Spleen (tissue), 11 donors: ENCODE data around the gene SEC24C. TPM values are rescaled to one million over a fixed set of nuclear protein-coding genes. Genes with fewer than 3 reads are reported as not detected.
"Not testable (repeated sequence)": the region's sequence is repeated elsewhere in the genome, so short reads cannot be mapped to it uniquely, and the experiment has no call there.

Experiments used
- DNase-seq: peaks from one replicate; pipeline ENCODE4 v3.0.0-alpha.2; 2020
- H3K27ac ChIP-seq, 8 donors: fragments of 200-600 bp; sonication (generic) in 7 of 8; 1 replicate in 4 of 8; 2 replicates in 4 of 8; pipeline versions ENCODE4 v1.5.0 to v1.8.0; 2016 to 2021; ENCODE audit warnings: inconsistent platforms in 4 of 8, mild to moderate bottlenecking in 4 of 8, moderate library complexity in 1 of 8
- H3K27me3 ChIP-seq, 7 donors: fragments of 200-600 bp; sonication (generic) in 6 of 7; replicated peaks in 1 of 7; 1 replicate in 4 of 7; 2 replicates in 3 of 7; pipeline versions ENCODE4 v1.5.0 to v1.8.0; 2016 to 2021; ENCODE audit warnings: inconsistent platforms in 3 of 7, mild to moderate bottlenecking in 1 of 7
- H3K36me3 ChIP-seq, 6 donors: fragments of 200-600 bp; sonication (generic) in 5 of 6; 1 replicate in 4 of 6; 2 replicates in 2 of 6; pipeline versions ENCODE4 v1.5.0 to v1.8.0; 2016 to 2021; ENCODE audit warnings: inconsistent platforms in 2 of 6
- H3K4me1 ChIP-seq, 6 donors: fragments of 200-600 bp; sonication (generic) in 5 of 6; 1 replicate in 3 of 6; 2 replicates in 3 of 6; pipeline versions ENCODE4 v1.5.0 to v1.8.0; 2016 to 2021; ENCODE audit warnings: inconsistent platforms in 3 of 6
- H3K4me3 ChIP-seq, 8 donors: fragments of 200-600 bp; sonication (generic) in 7 of 8; 1 replicate in 4 of 8; 2 replicates in 4 of 8; pipeline versions ENCODE4 v1.5.0 to v1.8.0; 2016 to 2021; ENCODE audit warnings: inconsistent platforms in 4 of 8, mild to moderate bottlenecking in 4 of 8, moderate library complexity in 2 of 8
- H3K9me3 ChIP-seq, 8 donors: fragments of 200-600 bp; sonication (generic) in 7 of 8; 1 replicate in 4 of 8; 2 replicates in 4 of 8; pipeline versions ENCODE4 v1.5.0 to v1.8.0; 2016 to 2021; ENCODE audit warnings: inconsistent platforms in 4 of 8
- POLR2A ChIP-seq, 3 donors: fragments of 450-650 bp; IDR thresholded peaks; one replicate each; pipeline ENCODE4 v1.5.1; 2017; ENCODE audit warnings: antibody characterized with exemption in 3 of 3, mild to moderate bottlenecking in 1 of 3
- POLR2AphosphoS5 ChIP-seq, 3 donors: sonication (generic); formaldehyde crosslinking; IDR thresholded peaks; one replicate each; pipeline ENCODE4 v1.5.1; 2017; ENCODE audit warnings: antibody characterized with exemption in 3 of 3
- WGBS, 5 donors: extraction: QIAGEN DNeasy Blood & Tissue Kit in 3 of 5; methylation state at CpG; one replicate each; pipeline versions ENCODE4 v1.1.5 to v1.1.7; 2013 to 2018; 5-methylcytosine and 5-hydroxymethylcytosine counted together
- intact Hi-C: fragments of 100-400 bp; cut with DNase I; formaldehyde crosslinking; loops from one replicate; pipeline ENCODE4 v1.15.0; 2023; ENCODE audit warnings: low total_unique reads
- polyA plus RNA-seq, 3 donors: library from polyadenylated mRNA; stranded (reverse); fragments of 200-250 nt; gene quantifications; one replicate each; pipeline ENCODE4 v1.2.1, GENCODE V29; 2013
- total RNA-seq, 7 donors: library from RNA; depleted of rRNA in 3 of 7; stranded (reverse); fragments of >200 nt in 3 of 7; fragmentation: NEBNext Ultra II Directional in 4 of 7; extraction: Animal tissue kit (Norgen Biotek cat#: 25700) in 4 of 7; gene quantifications; one replicate each; pipeline versions ENCODE4 v1.1.0 to v1.2.1, GENCODE V29; 2016 to 2021
- TF ChIP-seq, protein P1 (sequence below), 11 experiments: fragments of 200-600 bp in 7 of 11; fragments of 450-650 bp in 4 of 11; sonication (generic) in 4 of 11; IDR thresholded peaks in 8 of 11; conservative IDR thresholded peaks in 3 of 11; 1 replicate in 7 of 11; 2 replicates in 4 of 11; pipeline versions ENCODE4 v1.4.0 to v1.8.0; 2016 to 2021; ENCODE audit warnings: antibody characterized with exemption in 11 of 11, inconsistent platforms in 4 of 11, mild to moderate bottlenecking in 1 of 11
- donor health status: healthy with polysubstance abuse.
- donor health status: DM: no; HTN: no; CAD: no; lungs with moderate emphysema.
- donor health status: DM: no; HTN: no; CAD: no.
- donor health status: Bipolar disorder and iron deficiency.
- donor health status: healthy.
- donor health status: DM: no; HTN: no; CAD: no.
- donor health status: DM: yes; HTN: yes; CAD: no.

SEC24C gene
- total and polyA plus RNA-seq, 10 donors, result 20.4 to 75.6 (median 62.4) TPM

DNA sequence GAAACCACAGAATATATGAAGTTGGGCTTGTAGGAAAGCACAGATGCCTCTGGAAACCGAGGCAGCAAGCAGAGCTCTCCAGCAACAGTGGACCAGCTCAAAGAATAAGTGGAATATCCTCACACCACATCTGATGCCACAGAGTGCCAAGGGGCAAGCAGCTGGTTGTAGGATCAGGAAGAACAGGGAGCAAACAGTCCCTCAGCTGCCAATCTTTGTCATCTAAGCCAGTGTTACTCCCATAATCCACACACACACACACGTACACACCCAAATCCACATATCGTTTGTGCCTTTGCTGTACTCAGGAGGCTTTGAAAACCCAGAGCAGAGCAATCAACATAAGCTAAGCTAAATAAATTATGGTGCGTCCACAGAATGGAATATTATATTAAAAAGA lies 20.7 kb upstream of the SEC24C start:
- H3K4me3 ChIP-seq, result no peak overlapping the region
- no peak for DNase-seq
- H3K4me1 ChIP-seq, result peaks cover 0 to 5% (median 1%) of the 10 kb centered on the region in 6 donors
- WGBS, 5 donors, result 68 to 96% (median 92%) methylated on average over 4 of the region's 4 CpGs
- H3K27ac ChIP-seq, result no peak overlapping the region
- TF ChIP-seq POLR2AphosphoS5 (IDR thresholded peaks at IDR 0.05) (no peak), POLR2A (IDR thresholded peaks at IDR 0.05) (no peak)
- H3K36me3 ChIP-seq, result peaks cover 0 to 99% (median 76%) of the 10 kb centered on the region in 6 donors
- no peaks in the 10 kb centered on the region for H3K9me3 ChIP-seq
- H3K27me3 ChIP-seq, result no peaks in the 10 kb centered on the region
- intact Hi-C loops, result no loop called here

DNA sequence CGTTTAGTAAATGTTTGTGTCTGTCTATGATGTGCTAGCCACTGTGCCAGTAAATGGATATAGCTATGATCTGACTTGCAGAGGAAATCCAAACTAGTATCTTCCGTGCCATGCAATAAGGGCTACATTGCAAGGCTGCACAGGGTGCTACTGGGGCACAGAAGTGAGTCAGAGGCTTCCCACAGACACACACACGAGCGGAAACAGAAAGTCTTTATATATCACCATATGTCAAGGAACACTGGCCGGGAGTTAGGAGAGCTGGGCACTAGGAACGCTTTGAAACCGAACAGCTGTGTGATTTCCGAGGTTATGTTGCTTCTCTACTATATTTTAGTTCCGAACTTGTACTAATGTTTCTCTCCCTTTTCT lies 14.4 kb upstream of the SEC24C start:
- WGBS, 5 donors, result 0 to 1% (median 0%) methylated on average over 9 of the region's 9 CpGs
- H3K27ac ChIP-seq, result peak overlapping the region; percentile 86 to 95 (median 92)
- H3K9me3 ChIP-seq, H3K27me3 ChIP-seq, DNase-seq, intact Hi-C loops: not testable (repeated sequence)
- H3K4me3 ChIP-seq, result peak overlapping the region; percentile 64 to 96 (median 80)
- H3K36me3 ChIP-seq, result peaks cover 0 to 71% (median 46%) of the 10 kb centered on the region in 6 donors
- peaks cover 13 to 55% (median 36%) of the 10 kb centered on the region in 6 donors for H3K4me1 ChIP-seq

DNA sequence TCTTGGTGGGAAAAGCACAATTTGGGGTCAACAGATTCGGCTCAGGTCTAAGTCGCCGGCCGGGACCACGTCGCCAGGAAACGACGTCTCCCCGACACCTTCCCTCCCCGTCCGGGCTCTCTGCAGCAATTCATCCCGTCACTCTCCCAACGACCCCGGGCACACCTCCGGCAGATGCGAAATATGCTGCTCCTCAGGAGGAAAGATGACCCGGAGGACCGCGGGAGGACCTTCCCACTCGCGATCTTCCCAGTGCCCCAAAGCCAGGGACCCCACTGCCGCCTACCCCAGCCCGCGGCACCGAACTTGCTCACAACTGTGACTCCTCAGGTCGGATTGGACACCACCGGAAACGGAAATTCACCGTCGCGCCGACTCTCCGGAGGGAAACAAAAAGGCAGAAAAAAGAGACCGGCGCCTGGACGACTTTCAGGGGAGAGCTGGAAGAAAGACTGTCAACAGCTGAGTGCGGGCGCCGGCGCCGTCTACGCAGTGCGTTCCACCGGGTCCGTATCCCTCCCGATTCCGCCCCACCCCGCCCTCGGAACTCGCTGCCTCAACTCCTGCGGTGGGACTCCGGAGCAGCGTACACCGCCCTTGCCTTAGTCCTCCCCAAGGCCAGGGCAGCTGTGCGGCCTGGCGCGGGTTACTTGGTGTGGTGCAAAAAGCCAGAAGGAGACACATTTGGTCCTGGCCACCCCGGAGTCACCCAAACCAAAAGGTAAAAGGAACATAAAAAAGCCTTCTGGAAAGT lies 13.8 kb upstream of the SEC24C start:
- H3K27ac ChIP-seq, result peak overlapping the region; percentile 86 to 95 (median 92)
- peak overlapping the region; percentile 64 to 96 (median 80) for H3K4me3 ChIP-seq
- no peaks in the 10 kb centered on the region for H3K9me3 ChIP-seq
- intact Hi-C loops, result no loop called here
- WGBS, 5 donors, result 0 to 1% (median 0%) methylated on average over 48 to 58 of the region's 58 CpGs
- peaks cover 13 to 61% (median 38%) of the 10 kb centered on the region in 6 donors for H3K4me1 ChIP-seq
- H3K27me3 ChIP-seq, result no peaks in the 10 kb centered on the region
- H3K36me3 ChIP-seq, result peaks cover 0 to 71% (median 42%) of the 10 kb centered on the region in 6 donors
- TF ChIP-seq, protein P1, sequence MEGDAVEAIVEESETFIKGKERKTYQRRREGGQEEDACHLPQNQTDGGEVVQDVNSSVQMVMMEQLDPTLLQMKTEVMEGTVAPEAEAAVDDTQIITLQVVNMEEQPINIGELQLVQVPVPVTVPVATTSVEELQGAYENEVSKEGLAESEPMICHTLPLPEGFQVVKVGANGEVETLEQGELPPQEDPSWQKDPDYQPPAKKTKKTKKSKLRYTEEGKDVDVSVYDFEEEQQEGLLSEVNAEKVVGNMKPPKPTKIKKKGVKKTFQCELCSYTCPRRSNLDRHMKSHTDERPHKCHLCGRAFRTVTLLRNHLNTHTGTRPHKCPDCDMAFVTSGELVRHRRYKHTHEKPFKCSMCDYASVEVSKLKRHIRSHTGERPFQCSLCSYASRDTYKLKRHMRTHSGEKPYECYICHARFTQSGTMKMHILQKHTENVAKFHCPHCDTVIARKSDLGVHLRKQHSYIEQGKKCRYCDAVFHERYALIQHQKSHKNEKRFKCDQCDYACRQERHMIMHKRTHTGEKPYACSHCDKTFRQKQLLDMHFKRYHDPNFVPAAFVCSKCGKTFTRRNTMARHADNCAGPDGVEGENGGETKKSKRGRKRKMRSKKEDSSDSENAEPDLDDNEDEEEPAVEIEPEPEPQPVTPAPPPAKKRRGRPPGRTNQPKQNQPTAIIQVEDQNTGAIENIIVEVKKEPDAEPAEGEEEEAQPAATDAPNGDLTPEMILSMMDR (IDR thresholded peaks at IDR 0.05 in 8 of 11, conservative IDR thresholded peaks at IDR 0.05 in 3 of 11), result no peak
- peak; percentile 89 to 91 (median 89) for TF ChIP-seq POLR2AphosphoS5 (IDR thresholded peaks at IDR 0.05)
- TF ChIP-seq POLR2A (IDR thresholded peaks at IDR 0.05), result no peak
- DNase-seq, result peak; percentile 95

DNA sequence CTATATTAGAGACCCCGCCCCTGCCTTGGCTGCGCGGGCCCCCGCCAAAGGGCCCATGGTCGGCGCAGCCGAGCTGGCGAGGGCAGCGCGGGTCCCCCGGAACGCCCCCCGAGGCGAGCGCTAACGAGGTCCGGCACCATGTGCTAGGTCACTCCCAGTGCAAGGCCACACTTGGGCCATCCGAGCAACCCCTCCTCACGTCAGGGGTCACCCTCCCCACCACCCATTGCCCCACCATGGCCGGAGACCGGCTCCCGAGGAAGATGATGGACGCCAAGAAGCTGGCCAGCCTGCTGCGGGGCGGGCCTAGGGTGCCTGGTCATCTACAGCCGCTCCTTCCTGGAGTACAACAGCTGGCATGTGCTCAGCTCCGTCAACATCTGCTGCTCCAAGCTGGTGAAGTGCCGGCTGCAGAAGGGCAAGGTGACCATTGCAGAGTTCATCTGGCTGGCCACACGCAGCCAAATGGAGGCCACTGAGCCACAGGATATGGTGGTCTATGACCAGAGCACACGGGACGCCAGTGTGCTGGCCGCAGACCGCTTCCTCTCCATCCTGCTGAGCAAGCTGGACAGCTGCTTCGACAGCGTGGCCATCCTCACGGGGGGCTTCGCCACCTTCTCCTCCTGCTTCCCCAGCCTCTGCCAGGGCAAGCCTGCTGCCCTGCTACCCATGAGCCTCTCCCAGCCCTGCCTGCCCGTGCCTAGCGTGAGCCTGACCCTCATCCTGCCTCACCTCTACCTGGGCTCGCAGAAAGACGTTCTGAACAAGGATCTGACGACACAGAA lies 12.4 kb upstream of the SEC24C start:
- Histone ChIP-seq H3K27me3 (no peaks in the 10 kb centered on the region), H3K36me3 (peaks cover 0 to 71% (median 28%) of the 10 kb centered on the region in 6 donors), H3K4me1 (peaks cover 13 to 63% (median 38%) of the 10 kb centered on the region in 6 donors), H3K4me3 (peak overlapping the region in 6 of 8 donors; percentile 64 to 96 (median 80)), H3K9me3 (no peaks in the 10 kb centered on the region), H3K27ac (peak overlapping the region in 2 of 8 donors; percentile 86 to 94)
- intact Hi-C loops, result no loop called here
- peak; percentile 78 for DNase-seq
- TF ChIP-seq, protein P1 (IDR thresholded peaks at IDR 0.05 in 8 of 11, conservative IDR thresholded peaks at IDR 0.05 in 3 of 11), result no peak
- TF ChIP-seq POLR2AphosphoS5 (IDR thresholded peaks at IDR 0.05), result peak in 1 of 3 donors; percentile 9
- WGBS, 5 donors, result 92 to 95% (median 93%) methylated on average over 33 to 42 of the region's 42 CpGs

DNA sequence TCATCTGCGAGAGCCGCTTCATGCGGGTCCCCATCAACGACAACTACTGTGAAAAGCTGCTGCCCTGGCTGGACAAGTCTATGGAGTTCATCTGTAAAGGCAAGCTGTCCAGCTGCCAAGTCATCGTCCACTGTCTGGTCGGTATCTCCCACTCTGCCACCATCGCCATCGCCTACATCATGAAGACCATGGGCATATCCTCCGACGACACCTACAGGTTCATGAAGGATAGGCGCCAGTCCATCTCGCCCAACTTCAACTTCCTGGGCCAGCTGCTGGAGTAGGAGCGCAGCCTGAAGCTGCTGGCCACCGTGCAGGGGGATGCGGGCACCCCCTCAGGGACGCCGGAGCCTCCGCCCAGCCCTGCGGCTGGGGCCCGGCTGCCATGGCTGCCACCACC lies 11.7 kb upstream of the SEC24C start:
- DNase-seq, result no peak
- intact Hi-C loops, result no loop called here
- peak overlapping the region in 1 of 8 donors; percentile 96 for H3K4me3 ChIP-seq
- no peaks in the 10 kb centered on the region for H3K9me3 ChIP-seq
- no peaks in the 10 kb centered on the region for H3K27me3 ChIP-seq
- H3K4me1 ChIP-seq, result peaks cover 13 to 63% (median 38%) of the 10 kb centered on the region in 6 donors
- TF ChIP-seq, protein P1 (IDR thresholded peaks at IDR 0.05 in 8 of 11, conservative IDR thresholded peaks at IDR 0.05 in 3 of 11), result no peak
- TF ChIP-seq POLR2AphosphoS5 (IDR thresholded peaks at IDR 0.05) (no peak), POLR2A (IDR thresholded peaks at IDR 0.05) (no peak)
- WGBS, 5 donors, result 93 to 98% (median 98%) methylated on average over 11 to 20 of the region's 20 CpGs
- no peak overlapping the region for H3K27ac ChIP-seq
- H3K36me3 ChIP-seq, result peaks cover 0 to 71% (median 25%) of the 10 kb centered on the region in 6 donors
